Endothelial cell (in vitro differentiated cells): ENCODE measurements around the gene TXNL4B. TPM values are rescaled to one million over a fixed set of nuclear protein-coding genes. Genes with fewer than 3 reads are reported as not detected.

ENCODE experiments used
- DNase-seq: peaks from one replicate; pipeline ENCODE4 v3.0.0; 2021; ENCODE audit warnings: low spot score
- H3K27ac Mint-ChIP-seq: one replicate; pipeline ENCODE4 v1.8.0; 2021; ENCODE audit warnings: mixed read lengths, inconsistent platforms; ENCODE audit not compliant: unreplicated experiment
- H3K27me3 Mint-ChIP-seq: one replicate; pipeline ENCODE4 v1.8.0; 2021; ENCODE audit warnings: mild to moderate bottlenecking, moderate library complexity, mixed read lengths, inconsistent platforms; ENCODE audit not compliant: unreplicated experiment
- H3K36me3 Mint-ChIP-seq: one replicate; pipeline ENCODE4 v1.8.0; 2021; ENCODE audit warnings: mild to moderate bottlenecking, low read depth, mixed read lengths, inconsistent platforms; ENCODE audit not compliant: unreplicated experiment
- H3K4me1 Mint-ChIP-seq: one replicate; pipeline ENCODE4 v1.8.0; 2021; ENCODE audit warnings: mild to moderate bottlenecking, mixed read lengths, inconsistent platforms; ENCODE audit not compliant: unreplicated experiment
- H3K4me3 Mint-ChIP-seq: one replicate; pipeline ENCODE4 v1.8.0; 2021; ENCODE audit warnings: mild to moderate bottlenecking, mixed read lengths, inconsistent platforms; ENCODE audit not compliant: unreplicated experiment
- H3K9me3 Mint-ChIP-seq: one replicate; pipeline ENCODE4 v1.8.0; 2021; ENCODE audit warnings: mixed read lengths, inconsistent platforms; ENCODE audit not compliant: unreplicated experiment
- CTCF ChIP-seq: fragments of 200-600 bp; sonication (generic); IDR thresholded peaks from one replicate; pipeline ENCODE4 v1.5.0; 2021; ENCODE audit warnings: antibody characterized with exemption; ENCODE audit not compliant: unreplicated experiment
- total RNA-seq: library from RNA; stranded (reverse); fragmentation: NEBNext Ultra II Directional; extraction: Animal tissue kit (Norgen Biotek cat#: 25700); gene quantifications from one replicate; pipeline ENCODE4 v1.2.1, GENCODE V29; 2021; ENCODE audit not compliant: unreplicated experiment

TXNL4B gene
- total RNA-seq, 1 donor from 2014 or later: 10.9 TPM

DNA sequence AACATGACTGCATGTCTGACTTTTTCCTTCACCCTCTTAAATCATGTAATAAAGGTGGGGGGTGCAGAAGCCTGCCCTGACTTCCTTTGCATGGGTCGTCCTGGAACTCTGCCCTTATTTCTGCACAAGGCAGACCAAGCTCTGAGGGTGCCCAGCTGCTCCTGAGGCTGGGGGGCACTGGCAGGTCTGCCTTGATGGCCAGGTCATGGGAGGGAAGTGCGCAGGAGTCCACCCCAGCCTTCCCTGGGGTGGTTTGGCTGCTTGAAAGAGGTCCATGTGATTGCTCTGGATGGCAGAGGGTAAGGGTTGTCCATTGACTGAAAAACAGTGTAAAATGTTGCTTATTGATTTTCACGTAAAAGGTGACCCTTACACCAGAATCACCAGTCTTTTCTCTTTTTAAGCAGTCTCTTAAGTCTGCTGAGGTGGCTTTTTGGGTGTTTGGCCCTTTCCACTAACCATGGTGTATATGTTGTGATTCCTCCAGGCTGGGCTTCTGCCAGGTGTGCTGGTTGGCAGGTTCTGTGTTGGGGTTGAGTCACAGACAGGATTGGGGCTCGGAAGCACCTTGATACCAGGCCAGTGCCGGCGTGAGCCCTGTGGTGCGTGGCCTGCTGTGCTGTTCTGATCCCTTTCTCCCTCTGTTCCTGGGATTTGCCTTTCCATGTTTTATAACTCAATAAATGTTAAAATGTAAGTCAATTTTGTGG, 19.6 kb upstream of the TXNL4B start:
- no peaks in the 10 kb centered on the region for H3K4me1 Mint-ChIP-seq
- peaks cover 52% of the 10 kb centered on the region for H3K36me3 Mint-ChIP-seq
- H3K4me3 Mint-ChIP-seq: no peak overlapping the region
- no peak overlapping the region for H3K27ac Mint-ChIP-seq
- DNase-seq: no peak
- H3K9me3 Mint-ChIP-seq: no peaks in the 10 kb centered on the region
- no peaks in the 10 kb centered on the region for H3K27me3 Mint-ChIP-seq
- no peak for TF ChIP-seq CTCF

DNA sequence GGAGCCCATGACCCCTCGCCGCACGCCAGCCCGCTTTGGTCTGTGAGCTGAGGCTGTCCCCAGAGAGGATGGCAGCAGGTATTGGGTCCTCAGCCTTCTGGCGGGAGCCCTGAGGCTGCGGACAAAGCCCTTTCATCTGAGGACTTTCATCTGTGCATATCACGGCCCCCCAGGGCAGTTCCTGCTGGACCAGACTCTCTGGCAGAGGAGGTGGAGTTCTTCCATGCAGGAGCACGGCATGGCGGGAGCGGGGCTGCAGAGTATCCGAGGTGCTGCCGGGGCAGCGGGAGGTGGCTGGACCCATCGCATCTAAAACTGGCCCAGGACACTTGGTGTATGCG, 19.0 kb upstream of the TXNL4B start:
- H3K9me3 Mint-ChIP-seq: no peaks in the 10 kb centered on the region
- peaks cover 57% of the 10 kb centered on the region for H3K36me3 Mint-ChIP-seq
- TF ChIP-seq CTCF: no peak
- no peak for DNase-seq
- no peak overlapping the region for H3K4me3 Mint-ChIP-seq
- no peak overlapping the region for H3K27ac Mint-ChIP-seq
- H3K27me3 Mint-ChIP-seq: no peaks in the 10 kb centered on the region
- H3K4me1 Mint-ChIP-seq: no peaks in the 10 kb centered on the region

- TF ChIP-seq CTCF: no peak
- Mint-ChIP-seq H3K27ac (no peak overlapping the region), H3K27me3 (no peaks in the 10 kb centered on the region), H3K36me3 (peaks cover 62% of the 10 kb centered on the region), H3K4me3 (no peak overlapping the region), H3K9me3 (no peaks in the 10 kb centered on the region), H3K4me1 (no peaks in the 10 kb centered on the region)
- no peak for DNase-seq
Observed at GRCh38 chr16:72111657-72112451, 18.4 kb upstream of the TXNL4B start.

DNA sequence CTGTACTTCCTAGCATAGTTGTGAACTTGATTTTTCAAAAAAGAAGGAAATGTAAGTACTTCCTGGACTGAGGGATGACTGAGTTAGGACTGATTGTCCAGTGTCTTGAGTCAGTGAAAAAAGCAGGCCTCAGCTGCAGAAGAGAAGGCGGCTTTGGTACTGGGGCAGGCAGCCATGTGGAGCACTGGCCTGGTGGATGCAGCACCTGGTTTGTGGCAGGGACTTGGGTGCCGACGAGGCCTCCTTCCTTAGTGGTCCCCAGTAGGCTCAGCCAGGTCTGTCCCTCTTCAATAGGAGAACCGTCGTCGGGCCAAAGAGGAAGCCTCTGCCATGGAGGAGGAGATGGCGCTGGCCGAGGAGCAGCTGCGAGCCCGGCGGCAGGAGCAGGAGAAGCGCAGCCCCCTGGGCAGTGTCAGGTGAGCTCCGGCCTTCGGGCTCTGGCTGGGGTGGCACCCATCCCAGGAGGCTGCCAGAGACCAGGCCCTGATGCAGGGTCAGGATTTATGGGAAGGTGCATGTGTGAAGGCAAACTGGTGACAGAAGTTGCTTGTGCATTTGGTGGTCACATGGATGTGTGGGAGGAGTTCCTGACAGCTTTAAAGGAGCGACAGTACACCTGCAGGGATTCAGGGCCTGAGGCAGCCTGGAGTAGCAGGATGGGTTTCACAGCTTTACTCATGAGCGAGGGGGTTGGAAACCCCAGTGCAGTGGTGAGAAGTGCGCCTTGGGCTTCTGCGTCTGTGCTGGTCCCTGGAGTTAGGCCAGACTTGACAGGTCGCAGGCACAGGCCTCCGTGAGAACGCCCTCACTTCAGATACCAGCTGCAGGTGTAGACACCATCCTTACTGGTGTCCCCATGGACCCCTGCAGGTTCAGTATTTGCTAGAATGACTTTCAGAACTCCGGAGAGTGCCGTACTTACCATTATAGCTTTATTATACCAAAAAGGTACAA, 17.5 kb upstream of the TXNL4B start:
- Mint-ChIP-seq H3K27ac (no peak overlapping the region), H3K4me1 (no peaks in the 10 kb centered on the region), H3K36me3 (peaks cover 65% of the 10 kb centered on the region), H3K9me3 (no peaks in the 10 kb centered on the region), H3K4me3 (no peak overlapping the region), H3K27me3 (no peaks in the 10 kb centered on the region)
- TF ChIP-seq CTCF: no peak
- DNase-seq: no peak
